ENCODE data around the gene ZNF782.
A peak's percentile ranks its signal among the peaks of the same experiment; 100 is the strongest.
"Not testable (repeated sequence)": the region's sequence is repeated elsewhere in the genome, so short reads cannot be mapped to it uniquely, and the experiment has no call there.

ZNF782 gene

GRCh38 chr9:96852676-96853075 is 1.6 kb downstream of the ZNF782 start:
- DNase-seq, result no peak

- no peak for DNase-seq
Observed at GRCh38 chr9:96844040-96844439, 10.3 kb downstream of the ZNF782 start.

GRCh38 chr9:96818533-96818932 is 35.8 kb downstream of the ZNF782 start:
- DNase-seq, result no peak

- no peak for DNase-seq
Observed at GRCh38 chr9:96817973-96818372, 36.3 kb downstream of the ZNF782 start.

GRCh38 chr9:96813607-96814006 is 40.7 kb downstream of the ZNF782 start:
- no peak for DNase-seq

DNA sequence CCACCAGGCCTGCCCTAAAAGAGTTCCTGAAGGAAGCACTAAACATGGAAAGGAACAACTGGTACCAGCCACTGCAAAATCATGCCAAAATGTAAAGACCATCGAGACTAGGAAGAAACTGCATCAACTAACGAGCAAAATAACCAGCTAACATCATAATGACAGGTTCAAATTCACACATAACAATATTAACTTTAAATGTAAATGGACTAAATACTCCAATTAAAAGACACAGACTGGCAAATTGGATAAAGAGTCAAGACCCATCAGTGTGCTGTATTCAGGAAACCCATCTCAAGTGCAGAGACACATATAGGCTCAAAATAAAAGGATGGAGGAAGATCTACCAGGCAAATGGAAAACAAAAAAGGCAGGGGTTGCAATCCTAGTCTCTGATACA is 55.4 kb downstream of the ZNF782 start:
- not testable (repeated sequence) for DNase-seq

DNA sequence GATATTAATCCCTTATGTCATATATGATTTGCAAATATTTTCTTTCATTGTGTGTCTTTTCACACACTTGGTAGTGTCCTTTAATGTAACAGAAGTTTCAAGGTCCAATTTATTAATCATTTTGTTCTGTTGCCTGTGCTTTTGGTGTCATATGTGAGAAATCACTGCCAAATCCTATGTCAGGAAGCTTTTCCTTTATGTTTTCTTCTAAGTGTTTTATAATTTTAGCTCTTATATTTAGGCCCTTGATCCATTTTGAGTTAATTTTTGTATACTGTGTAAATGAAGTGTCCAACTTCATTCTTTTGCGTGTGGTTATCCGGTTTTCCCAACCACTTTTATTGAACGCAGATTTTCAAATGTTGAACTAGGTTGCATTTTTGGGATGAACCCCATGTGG is 70.3 kb downstream of the ZNF782 start:
- no peak for DNase-seq

DNA sequence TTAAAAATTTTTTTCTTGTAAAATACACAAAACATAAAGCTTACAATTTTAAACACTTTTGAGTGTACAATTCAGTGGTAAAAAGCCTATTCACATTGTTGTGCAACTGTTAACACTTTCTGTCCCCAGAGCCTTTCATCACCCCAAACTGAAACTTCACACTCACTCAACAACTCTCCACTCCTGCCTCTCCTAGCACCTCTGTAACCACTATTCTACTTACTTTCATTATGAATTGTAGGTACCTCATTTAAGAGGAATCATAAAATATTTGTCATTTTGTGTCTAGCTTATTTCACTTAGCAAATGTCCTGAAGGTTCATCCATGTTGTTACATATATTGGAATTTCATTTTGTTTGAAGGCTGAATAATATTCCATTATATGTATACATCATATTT is 72.1 kb downstream of the ZNF782 start:
- DNase-seq, result no peak

- DNase-seq, result no peak
Observed at GRCh38 chr9:96781552-96781951, 72.8 kb downstream of the ZNF782 start.

- DNase-seq, result no peak
Observed at GRCh38 chr9:96779089-96779488, 75.2 kb downstream of the ZNF782 start.

GRCh38 chr9:96777426-96777864 is 76.9 kb downstream of the ZNF782 start:
- DNase-seq, result peak in 1 of 2 experiments; percentile 60

DNA sequence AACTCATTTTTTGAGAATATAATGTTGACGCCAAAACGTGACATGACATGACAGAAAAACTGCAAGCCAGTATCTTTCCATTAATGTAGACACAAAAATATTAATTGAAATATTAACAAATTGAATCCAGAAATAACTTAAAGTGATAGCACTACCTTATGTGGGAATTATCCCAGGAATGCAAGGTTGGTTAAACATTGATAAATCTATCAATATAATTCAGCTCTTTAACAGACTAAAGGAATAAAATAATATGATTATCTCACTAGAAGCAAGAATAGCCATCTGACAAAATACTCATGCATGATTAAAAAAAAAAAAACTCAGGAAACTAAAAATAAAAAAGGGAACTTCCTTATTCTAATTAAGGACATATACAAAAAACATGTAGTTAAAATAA is 83.2 kb downstream of the ZNF782 start:
- DNase-seq, result no peak

DNA sequence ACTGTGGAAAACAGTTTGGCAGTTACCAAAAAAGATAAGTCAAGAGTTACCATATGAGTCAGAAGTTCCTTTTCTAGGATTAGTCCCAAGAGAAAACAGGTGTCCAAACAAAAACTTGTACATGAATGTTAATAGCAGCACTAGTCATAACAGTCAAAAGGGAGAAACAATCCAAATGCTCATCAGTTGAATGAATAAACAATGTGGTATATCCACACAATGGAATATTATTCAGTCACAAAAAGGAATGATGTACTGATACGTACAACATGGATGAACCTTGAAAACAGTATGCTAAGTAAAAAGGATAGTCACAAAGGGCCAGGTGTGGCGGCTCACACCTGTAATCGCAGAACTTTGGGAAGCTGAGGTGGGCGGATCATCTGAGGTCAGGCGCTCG is 84.3 kb downstream of the ZNF782 start:
- DNase-seq, result no peak

Data from NCI-H526 (cell line).